Trophoblast cell (in vitro differentiated cells and primary cell): ENCODE measurements around the gene SASH1.
A peak's percentile ranks its signal among the peaks of the same experiment; 100 is the strongest.

Experiments used
- DNase-seq, 2 donors: peaks; one replicate each; pipeline ENCODE4 v3.0.0-alpha.2; 2016
- H2AFZ ChIP-seq: 2 replicates; pipeline ENCODE4 v1.6.1; 2013; ENCODE audit warnings: low read length, moderate library complexity, mild to moderate bottlenecking; ENCODE audit not compliant: insufficient read depth, poor library complexity
- H2AK5ac ChIP-seq: 2 replicates; pipeline ENCODE4 v1.6.1; 2013; ENCODE audit warnings: mild to moderate bottlenecking, low read length
- H2BK120ac ChIP-seq: 2 replicates; pipeline ENCODE4 v1.6.1; 2013; ENCODE audit warnings: low read length, mild to moderate bottlenecking, moderate library complexity; ENCODE audit not compliant: insufficient read depth, poor library complexity
- H2BK12ac ChIP-seq: 2 replicates; pipeline ENCODE4 v1.6.1; 2013; ENCODE audit warnings: mild to moderate bottlenecking, low read length, moderate library complexity
- H2BK5ac ChIP-seq: 2 replicates; pipeline ENCODE4 v1.6.1; 2013; ENCODE audit warnings: low read length, low read depth, moderate library complexity, mild to moderate bottlenecking; ENCODE audit not compliant: poor library complexity
- H3K14ac ChIP-seq: 2 replicates; pipeline ENCODE4 v1.6.1; 2013; ENCODE audit warnings: mild to moderate bottlenecking, low read length
- H3K18ac ChIP-seq: 2 replicates; pipeline ENCODE4 v1.6.1; 2013; ENCODE audit warnings: mild to moderate bottlenecking, low read length
- H3K23ac ChIP-seq: 2 replicates; pipeline ENCODE4 v1.6.1; 2013; ENCODE audit warnings: low read length
- H3K27ac ChIP-seq: 2 replicates; pipeline ENCODE4 v1.5.1; 2013; ENCODE audit warnings: low read depth, mild to moderate bottlenecking, inconsistent platforms, low read length, moderate library complexity
- H3K27me3 ChIP-seq: 2 replicates; pipeline ENCODE4 v1.6.1; 2013; ENCODE audit warnings: inconsistent platforms, mild to moderate bottlenecking, low read length, moderate library complexity; ENCODE audit not compliant: insufficient read depth
- H3K36me3 ChIP-seq, 2 experiments: 1 replicate in 1 of 2; 2 replicates in 1 of 2; pipeline ENCODE4 v1.6.1; 2013; ENCODE audit warnings: low read length in 2 of 2, mild to moderate bottlenecking in 2 of 2, moderate library complexity in 1 of 2; ENCODE audit not compliant: insufficient read depth in 2 of 2, control insufficient read depth in 1 of 2
- H3K4ac ChIP-seq: 2 replicates; pipeline ENCODE4 v1.6.1; 2013; ENCODE audit warnings: low read depth, mild to moderate bottlenecking, low read length, moderate library complexity
- H3K4me1 ChIP-seq, 2 experiments: 1 replicate in 1 of 2; 2 replicates in 1 of 2; pipeline ENCODE4 v1.6.1; 2013; ENCODE audit warnings: low read length in 2 of 2, mild to moderate bottlenecking in 2 of 2, moderate library complexity in 1 of 2; ENCODE audit not compliant: insufficient read depth in 2 of 2, control insufficient read depth in 1 of 2
- H3K4me2 ChIP-seq: 2 replicates; pipeline ENCODE4 v1.6.1; 2013; ENCODE audit warnings: inconsistent platforms, mild to moderate bottlenecking, low read length, moderate library complexity
- H3K4me3 ChIP-seq: 2 replicates; pipeline ENCODE4 v1.5.1; 2013; ENCODE audit warnings: mild to moderate bottlenecking, low read depth, low read length, inconsistent platforms
- H3K79me1 ChIP-seq: one replicate; pipeline ENCODE4 v1.6.1; 2013; ENCODE audit warnings: low read length
- H3K79me2 ChIP-seq: 2 replicates; pipeline ENCODE4 v1.6.1; 2013; ENCODE audit warnings: low read length, mild to moderate bottlenecking; ENCODE audit not compliant: control insufficient read depth, insufficient read depth, poor library complexity
- H3K9ac ChIP-seq: 2 replicates; pipeline ENCODE4 v1.6.1; 2013; ENCODE audit warnings: mild to moderate bottlenecking, low read length
- H3K9me3 ChIP-seq: 2 replicates; pipeline ENCODE4 v1.6.1; 2013; ENCODE audit warnings: low read depth, mild to moderate bottlenecking, control low read depth, inconsistent platforms, low read length; ENCODE audit not compliant: insufficient read depth
- H4K12ac ChIP-seq: 2 replicates; pipeline ENCODE4 v1.6.1; 2013; ENCODE audit warnings: low read depth, mild to moderate bottlenecking, low read length, moderate library complexity
- H4K8ac ChIP-seq: 2 replicates; pipeline ENCODE4 v1.6.1; 2013; ENCODE audit warnings: low read depth, mild to moderate bottlenecking, low read length, moderate library complexity
- H4K91ac ChIP-seq: one replicate; pipeline ENCODE4 v1.6.1; 2013; ENCODE audit warnings: low read depth, mild to moderate bottlenecking, low read length, moderate library complexity
- WGBS: extraction: QIAGEN DNeasy Blood & Tissue Kit; methylation state at CpG from one replicate; pipeline ENCODE4 v1.1.7; 2013; ENCODE audit warnings: missing lambda C conversion rate; ENCODE audit not compliant: insufficient read length, insufficient coverage; ENCODE audit errors: extremely low coverage; 5-methylcytosine and 5-hydroxymethylcytosine counted together

SASH1 gene

GRCh38 chr6:148430897-148431296, 88.3 kb downstream of the SASH1 start:
- Histone ChIP-seq H2AFZ (no peak overlapping the region), H3K27me3 (no peaks in the 10 kb centered on the region), H3K4me2 (no peak overlapping the region), H3K79me2 (no peaks in the 10 kb centered on the region), H3K9me3 (no peaks in the 10 kb centered on the region), H3K18ac (no peak overlapping the region), H3K23ac (no peak overlapping the region), H3K27ac (no peak overlapping the region), H2BK120ac (no peak overlapping the region), H4K12ac (no peak overlapping the region), H3K36me3 (no peaks in the 10 kb centered on the region), H3K79me1 (no peaks in the 10 kb centered on the region), H2BK12ac (no peak overlapping the region), H2AK5ac (no peak overlapping the region), H3K4me3 (no peak overlapping the region), H3K4ac (no peak overlapping the region), H3K14ac (no peak overlapping the region), H4K8ac (no peak overlapping the region), H3K9ac (no peak overlapping the region), H4K91ac (no peak overlapping the region), H2BK5ac (no peak overlapping the region), H3K4me1 (peaks cover 2 to 3% of the 10 kb centered on the region in 2 experiments)
- WGBS, result no CpG with 5 or more reads among the region's 8 CpGs
- peak; percentile 77 to 85 for DNase-seq

GRCh38 chr6:148431413-148431812, 88.8 kb downstream of the SASH1 start:
- Histone ChIP-seq H3K18ac (no peak overlapping the region), H3K23ac (no peak overlapping the region), H3K4ac (no peak overlapping the region), H3K4me2 (no peak overlapping the region), H2BK12ac (no peak overlapping the region), H4K91ac (no peak overlapping the region), H3K4me1 (peaks cover 2 to 3% of the 10 kb centered on the region in 2 experiments), H3K9me3 (no peaks in the 10 kb centered on the region), H3K27ac (no peak overlapping the region), H3K36me3 (no peaks in the 10 kb centered on the region), H3K14ac (no peak overlapping the region), H3K79me1 (no peaks in the 10 kb centered on the region), H4K12ac (no peak overlapping the region), H2BK5ac (no peak overlapping the region), H2BK120ac (no peak overlapping the region), H4K8ac (no peak overlapping the region), H3K4me3 (no peak overlapping the region), H3K27me3 (no peaks in the 10 kb centered on the region), H3K79me2 (no peaks in the 10 kb centered on the region), H2AFZ (no peak overlapping the region), H3K9ac (no peak overlapping the region), H2AK5ac (no peak overlapping the region)
- WGBS, result no CpG with 5 or more reads among the region's 6 CpGs
- peak; percentile 96 for DNase-seq

- Histone ChIP-seq H3K79me2 (no peaks in the 10 kb centered on the region), H4K91ac (no peak overlapping the region), H3K36me3 (no peaks in the 10 kb centered on the region), H3K14ac (no peak overlapping the region), H4K12ac (no peak overlapping the region), H2AFZ (no peak overlapping the region), H3K4me3 (no peak overlapping the region), H2BK120ac (no peak overlapping the region), H3K9me3 (no peaks in the 10 kb centered on the region), H3K4me1 (peaks cover 2 to 3% of the 10 kb centered on the region in 2 experiments), H2AK5ac (no peak overlapping the region), H3K27me3 (no peaks in the 10 kb centered on the region), H2BK5ac (no peak overlapping the region), H3K4ac (no peak overlapping the region), H3K9ac (no peak overlapping the region), H3K27ac (no peak overlapping the region), H3K4me2 (no peak overlapping the region), H2BK12ac (no peak overlapping the region), H3K18ac (no peak overlapping the region), H3K23ac (no peak overlapping the region), H3K79me1 (no peaks in the 10 kb centered on the region), H4K8ac (no peak overlapping the region)
- DNase-seq, result no peak
- WGBS, result no CpG with 5 or more reads among the region's 7 CpGs
Measured at GRCh38 chr6:148431840-148432239, 89.2 kb downstream of the SASH1 start.

GRCh38 chr6:148432462-148433195, 90.0 kb downstream of the SASH1 start:
- Histone ChIP-seq H3K4me1 (peaks cover 2 to 3% of the 10 kb centered on the region in 2 experiments), H3K79me1 (no peaks in the 10 kb centered on the region), H3K18ac (no peak overlapping the region), H3K9me3 (no peaks in the 10 kb centered on the region), H2BK5ac (no peak overlapping the region), H3K4me3 (no peak overlapping the region), H4K91ac (no peak overlapping the region), H2BK12ac (no peak overlapping the region), H2BK120ac (no peak overlapping the region), H3K36me3 (no peaks in the 10 kb centered on the region), H3K27me3 (no peaks in the 10 kb centered on the region), H4K12ac (no peak overlapping the region), H3K27ac (no peak overlapping the region), H3K9ac (no peak overlapping the region), H3K4ac (no peak overlapping the region), H4K8ac (no peak overlapping the region), H2AFZ (no peak overlapping the region), H2AK5ac (no peak overlapping the region), H3K14ac (no peak overlapping the region), H3K23ac (no peak overlapping the region), H3K4me2 (no peak overlapping the region), H3K79me2 (no peaks in the 10 kb centered on the region)
- WGBS, result no CpG with 5 or more reads among the region's 5 CpGs
- DNase-seq, result no peak
